Stimulated activated naive CD4-positive, alpha-beta T cell (primary cell): Measurements from ENCODE around the gene BMP8A.
"Not testable (repeated sequence)": the region's sequence is repeated elsewhere in the genome, so short reads cannot be mapped to it uniquely, and the experiment has no call there.

ENCODE experiments used
- DNase-seq, 6 experiments: peaks; one replicate each; lab custom pipeline; 2025; lab: John Stamatoyannopoulos, UW

Gene BMP8A, protein sequence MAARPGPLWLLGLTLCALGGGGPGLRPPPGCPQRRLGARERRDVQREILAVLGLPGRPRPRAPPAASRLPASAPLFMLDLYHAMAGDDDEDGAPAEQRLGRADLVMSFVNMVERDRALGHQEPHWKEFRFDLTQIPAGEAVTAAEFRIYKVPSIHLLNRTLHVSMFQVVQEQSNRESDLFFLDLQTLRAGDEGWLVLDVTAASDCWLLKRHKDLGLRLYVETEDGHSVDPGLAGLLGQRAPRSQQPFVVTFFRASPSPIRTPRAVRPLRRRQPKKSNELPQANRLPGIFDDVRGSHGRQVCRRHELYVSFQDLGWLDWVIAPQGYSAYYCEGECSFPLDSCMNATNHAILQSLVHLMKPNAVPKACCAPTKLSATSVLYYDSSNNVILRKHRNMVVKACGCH

DNA sequence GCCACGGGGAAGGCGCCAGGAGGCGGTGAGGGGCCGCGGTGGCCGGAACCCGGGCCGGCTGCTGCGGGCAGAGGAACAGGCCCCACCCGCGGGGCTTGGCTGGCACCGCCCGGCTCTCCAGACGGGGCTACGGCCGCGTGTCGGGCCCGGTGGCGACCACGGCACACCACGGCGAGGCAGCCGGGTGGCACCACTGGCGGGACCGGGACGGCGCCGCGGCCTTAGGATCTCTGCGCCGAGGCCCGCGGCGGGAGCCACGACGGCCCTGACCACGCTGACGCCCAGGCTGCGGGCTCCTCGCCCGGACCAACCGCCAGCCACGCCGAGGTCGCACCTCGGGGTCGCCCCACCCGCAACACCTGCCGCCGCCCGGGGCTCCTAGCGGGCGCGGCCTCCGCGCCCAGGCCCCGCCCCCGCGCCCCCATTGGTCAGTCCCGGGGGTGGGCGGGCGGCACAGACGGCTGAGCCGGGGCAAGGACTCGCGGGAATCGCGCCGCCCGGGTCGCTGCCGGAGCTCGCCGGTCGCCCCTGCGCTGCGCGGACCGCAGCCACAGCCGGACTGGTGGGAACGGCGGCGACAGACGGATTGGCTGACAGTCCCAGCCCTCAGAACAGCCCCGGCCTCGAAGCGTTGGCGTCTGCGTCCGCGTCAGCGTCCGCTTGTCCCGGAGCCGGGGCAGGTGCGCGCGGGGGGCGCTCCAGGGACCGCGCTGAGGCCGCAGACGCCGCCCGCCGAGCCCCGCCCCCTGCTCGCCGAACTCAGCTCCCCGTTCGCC is at the start of gene BMP8A:
Gene BMP8A, plus strand, starts transcription at position 491 of the 776 bp plus-strand sequence. CDS start 356 bp downstream, outside the sequence.
- DNase-seq, result peak; percentile 37 to 71 (median 70)

DNA sequence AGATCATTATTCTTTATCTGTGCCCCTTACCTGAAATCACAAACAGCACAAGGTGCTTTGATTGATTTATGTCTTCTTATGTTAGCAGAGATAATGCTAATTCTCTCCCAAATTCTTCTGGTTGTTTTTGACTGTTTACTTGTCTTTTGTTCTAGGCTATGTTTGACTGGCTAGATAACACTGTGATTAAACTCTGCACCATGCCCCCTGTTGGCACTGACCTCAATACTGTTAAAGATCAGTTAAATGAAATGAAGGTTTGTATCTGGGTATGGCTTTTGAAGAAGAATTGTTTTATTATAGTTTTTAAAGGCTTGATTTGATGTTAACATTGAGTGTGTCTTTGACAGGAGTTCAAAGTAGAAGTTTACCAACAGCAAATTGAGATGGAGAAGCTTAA is 49.6 kb upstream of the BMP8A start:
- no peak for DNase-seq

DNA sequence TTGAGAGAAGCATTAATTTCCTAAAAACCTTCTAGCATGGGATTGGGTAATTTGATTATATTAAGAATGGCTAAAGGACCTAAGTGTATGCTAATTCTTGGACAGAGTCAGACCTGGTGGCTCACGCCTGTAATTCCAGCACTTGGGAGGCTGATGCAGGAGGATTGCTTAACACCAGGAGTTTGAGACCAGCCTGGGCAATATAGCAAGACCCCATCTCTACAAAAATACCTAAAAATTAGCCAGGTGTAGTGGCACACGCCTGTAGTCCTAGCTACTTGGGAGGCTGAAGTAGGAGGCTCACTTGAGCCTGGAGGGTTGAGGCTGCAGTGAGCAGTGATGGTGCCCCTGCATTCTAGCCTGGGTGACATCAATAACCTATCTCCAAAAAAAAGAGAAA is 45.9 kb upstream of the BMP8A start:
- no peak for DNase-seq

DNA sequence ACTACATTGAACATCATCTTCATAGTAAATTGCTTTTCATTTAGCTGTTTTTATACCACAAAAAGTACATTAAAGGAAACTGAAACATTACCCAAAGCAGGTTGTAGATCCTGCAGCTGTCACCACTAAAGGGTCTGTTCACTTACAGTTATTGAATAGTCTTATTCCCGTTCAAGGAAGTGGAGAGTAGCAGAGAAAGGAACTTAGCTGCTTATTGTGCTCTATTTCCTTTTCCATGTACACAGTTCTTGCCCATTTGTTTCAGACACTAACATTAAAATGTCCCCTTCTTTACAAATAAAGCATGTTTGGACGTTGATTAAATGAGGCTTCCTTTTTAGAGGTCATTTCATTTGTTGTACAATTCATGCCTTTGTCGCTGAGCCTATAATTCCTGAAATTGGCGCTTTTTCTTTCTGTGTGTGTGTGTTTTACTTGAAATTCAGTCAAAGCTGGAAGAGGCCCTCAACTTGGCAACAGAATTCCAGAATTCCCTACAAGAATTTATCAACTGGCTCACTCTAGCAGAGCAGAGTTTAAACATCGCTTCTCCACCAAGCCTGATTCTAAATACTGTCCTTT is 44.4 kb upstream of the BMP8A start:
- DNase-seq, result no peak

DNA sequence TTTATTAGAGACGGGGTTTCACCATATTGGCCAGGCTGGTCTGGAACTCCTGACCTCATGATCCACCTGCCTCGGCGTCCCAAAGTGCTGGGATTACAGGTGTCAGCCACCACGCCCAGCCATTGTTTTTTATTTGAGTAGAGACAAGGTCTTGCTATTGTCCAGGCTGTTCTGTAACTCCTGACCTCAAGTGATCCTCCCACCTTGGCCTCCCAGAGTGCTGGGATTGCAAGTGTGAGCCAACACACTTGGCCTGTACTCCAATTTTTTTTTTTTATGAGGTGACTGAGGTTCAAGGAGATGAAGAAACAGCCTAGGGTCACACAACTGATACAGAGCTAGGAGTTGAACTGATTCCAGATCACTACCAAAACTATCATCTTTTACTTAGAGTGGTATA is 41.4 kb upstream of the BMP8A start:
- not testable (repeated sequence) for DNase-seq

DNA sequence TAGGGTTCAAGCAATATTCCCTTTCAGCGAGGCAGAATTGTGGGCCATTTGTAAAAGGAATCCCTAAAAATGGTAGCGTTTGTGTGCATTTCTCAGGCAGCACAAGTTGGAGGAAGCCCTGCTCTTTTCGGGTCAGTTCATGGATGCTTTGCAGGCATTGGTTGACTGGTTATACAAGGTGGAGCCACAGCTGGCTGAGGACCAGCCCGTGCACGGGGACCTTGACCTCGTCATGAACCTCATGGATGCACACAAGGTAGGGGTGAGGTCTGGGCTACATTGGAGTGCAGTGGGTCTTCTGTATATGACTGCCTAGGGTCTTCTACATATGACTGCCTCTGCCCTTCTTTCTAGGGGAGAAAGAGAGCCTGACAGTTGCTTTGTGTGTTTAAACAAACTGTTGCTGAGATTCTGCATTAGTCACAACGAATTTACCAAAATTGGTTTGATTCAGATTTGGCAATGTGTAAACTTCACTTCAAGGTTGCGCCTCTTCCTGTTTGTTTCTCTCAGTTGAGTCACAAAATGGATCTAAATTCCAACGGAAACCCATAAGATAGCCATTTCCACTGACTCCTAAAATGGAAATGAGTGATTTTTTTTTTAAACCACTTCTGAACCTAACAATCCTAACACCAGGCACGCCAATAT is 40.4 kb upstream of the BMP8A start:
- DNase-seq, result no peak

DNA sequence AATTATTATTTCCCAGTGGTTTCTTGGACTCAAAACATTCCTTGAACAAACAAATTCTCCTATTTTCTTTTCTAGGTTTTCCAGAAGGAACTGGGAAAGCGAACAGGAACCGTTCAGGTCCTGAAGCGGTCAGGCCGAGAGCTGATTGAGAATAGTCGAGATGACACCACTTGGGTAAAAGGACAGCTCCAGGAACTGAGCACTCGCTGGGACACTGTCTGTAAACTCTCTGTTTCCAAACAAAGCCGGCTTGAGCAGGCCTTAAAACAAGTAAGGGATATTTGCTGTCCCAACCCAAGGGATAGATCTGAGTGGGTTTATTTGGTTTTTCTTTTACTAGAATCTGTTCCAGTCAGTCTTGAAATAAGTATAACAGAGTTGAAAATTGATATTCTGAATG is 39.4 kb upstream of the BMP8A start:
- no peak for DNase-seq

DNA sequence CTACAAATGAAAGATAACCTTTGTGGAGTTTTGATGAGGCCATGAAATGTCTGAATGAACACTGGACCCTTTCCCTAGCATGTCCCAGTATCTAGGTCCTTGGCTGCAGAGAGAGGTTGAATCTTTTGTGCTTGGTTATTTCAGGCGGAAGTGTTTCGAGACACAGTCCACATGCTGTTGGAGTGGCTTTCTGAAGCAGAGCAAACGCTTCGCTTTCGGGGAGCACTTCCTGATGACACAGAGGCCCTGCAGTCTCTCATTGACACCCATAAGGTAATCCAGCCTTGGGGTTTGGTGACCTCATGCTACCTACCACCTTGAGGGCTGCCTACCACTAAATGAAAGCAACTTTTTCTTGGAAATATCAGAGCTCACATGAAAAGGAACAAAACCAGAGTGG is 38.9 kb upstream of the BMP8A start:
- DNase-seq, result no peak

DNA sequence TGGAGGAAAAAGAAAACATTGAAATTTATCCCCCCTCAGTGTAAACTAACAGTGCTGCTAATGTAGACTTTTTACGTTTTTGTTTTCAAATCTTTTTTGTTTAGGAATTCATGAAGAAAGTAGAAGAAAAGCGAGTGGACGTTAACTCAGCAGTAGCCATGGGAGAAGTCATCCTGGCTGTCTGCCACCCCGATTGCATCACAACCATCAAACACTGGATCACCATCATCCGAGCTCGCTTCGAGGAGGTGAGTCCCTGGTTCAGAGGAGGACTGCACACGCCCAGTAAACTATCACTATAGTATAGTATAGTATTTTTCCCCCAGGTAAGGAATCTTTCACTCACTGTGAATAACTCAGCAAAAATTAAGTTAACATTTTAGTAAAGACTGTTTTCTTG is 37.8 kb upstream of the BMP8A start:
- no peak for DNase-seq

DNA sequence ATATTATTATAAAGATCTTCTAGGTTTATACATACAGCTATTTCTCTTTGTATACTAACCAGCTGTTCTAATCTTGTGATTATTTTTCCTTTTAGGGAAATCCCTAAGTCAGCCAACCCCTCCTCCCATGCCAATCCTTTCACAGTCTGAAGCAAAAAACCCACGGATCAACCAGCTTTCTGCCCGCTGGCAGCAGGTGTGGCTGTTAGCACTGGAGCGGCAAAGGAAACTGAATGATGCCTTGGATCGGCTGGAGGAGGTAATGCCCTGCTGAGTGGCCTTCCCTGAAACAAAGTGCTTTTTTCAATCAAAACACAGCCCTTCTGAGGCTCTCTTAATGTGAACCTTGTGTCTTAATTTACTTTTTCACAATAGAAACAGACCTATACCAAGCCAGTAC is 32.4 kb upstream of the BMP8A start:
- no peak for DNase-seq

DNA sequence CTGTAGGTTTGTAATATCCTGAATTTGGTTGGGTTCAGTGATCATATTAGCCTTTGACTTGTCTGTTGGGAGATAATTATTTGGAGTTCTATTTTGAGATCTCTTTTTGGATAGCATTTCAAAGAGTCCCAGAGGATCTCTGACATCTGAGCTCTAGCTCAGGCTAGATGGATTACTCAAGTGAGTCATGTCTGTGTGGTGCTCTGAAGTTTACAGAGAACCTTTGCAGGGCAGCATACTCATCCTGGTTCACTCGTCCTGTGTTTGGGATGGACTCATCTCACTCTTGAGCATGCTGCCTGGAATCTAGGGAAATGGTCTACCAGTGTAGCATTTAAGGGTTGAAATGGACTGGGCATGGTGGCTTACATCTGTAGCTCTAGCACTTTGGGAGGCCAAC is 29.4 kb upstream of the BMP8A start:
- DNase-seq, result no peak

DNA sequence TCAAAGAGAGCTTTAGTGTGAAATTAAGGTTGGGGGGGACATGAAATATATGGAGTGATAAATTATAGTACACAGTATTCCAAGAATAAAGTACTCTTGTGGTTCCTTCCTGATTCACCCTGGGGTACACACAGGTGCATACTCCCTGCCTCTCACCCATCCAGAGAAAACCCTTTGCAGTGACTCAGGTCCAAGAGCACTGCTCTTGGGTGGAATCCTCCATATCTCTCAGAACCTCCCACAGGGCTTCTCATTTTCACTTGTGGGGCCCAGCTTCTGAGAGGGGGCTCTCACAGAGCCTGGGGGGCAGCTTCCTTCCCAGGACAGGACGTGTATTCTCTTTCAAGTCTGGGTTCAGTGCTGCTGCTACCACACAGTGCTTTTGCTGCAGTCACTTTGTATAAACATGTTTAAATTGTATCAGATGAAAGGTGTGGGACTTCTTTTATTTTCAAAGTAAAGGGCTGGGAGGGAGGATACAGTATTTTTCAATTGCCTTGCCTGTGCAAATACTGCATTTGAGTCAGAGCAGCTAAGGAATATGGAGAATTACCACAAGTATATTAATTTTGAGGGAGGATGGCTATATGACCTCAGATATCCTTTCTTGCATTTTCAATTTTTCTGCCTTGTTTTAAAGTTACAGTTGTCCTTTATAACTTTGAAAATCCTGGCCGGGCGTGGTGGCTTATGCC is 24.9 kb upstream of the BMP8A start:
- no peak for DNase-seq

DNA sequence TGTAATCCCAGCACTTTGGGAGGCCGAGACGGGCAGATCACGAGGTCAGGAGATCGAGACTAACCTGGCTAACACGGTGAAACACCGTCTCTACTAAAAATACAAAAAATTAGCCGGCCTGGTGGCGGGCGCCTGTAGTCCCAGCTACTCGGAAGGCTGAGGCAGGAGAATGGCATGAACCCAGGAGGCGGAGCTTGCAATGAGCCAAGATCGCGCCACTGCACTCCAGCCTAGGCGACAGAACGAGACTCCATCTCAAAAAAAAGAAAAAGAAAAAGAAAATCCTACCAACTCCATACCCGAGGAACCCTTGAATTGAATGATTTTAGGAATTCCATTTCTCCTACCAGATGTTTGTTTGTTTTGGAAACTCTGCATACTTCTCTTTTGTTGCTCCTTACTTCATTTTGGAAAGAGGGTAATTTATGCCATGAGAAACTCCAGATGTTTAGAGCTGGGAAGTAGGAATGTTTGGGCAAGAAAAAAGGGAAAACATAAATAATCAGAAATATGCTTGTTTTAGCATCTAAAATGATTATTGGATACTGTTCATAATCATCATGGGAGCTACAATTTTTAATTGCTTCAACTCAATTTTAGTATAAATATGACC is 24.2 kb upstream of the BMP8A start:
- not testable (repeated sequence) for DNase-seq

DNA sequence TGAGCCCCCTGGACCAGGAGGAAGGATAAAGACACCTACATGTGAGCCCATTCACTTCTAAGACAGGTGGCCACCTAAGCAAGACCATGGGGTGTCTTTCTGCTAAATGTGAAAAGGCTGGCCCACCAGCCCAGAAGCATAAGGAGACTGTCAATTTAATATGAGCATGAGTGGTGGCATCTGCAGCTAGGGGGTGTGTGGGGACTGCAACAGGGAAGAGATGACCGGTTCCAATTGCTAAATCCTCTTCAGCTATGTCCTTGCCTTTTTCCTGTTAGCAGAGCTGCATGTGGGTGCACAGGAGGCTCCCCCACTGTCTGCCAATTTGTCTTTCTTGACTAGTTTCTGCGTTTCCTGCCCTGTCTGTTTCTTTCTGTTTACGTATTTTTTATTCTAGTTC is 22.3 kb upstream of the BMP8A start:
- no peak for DNase-seq

DNA sequence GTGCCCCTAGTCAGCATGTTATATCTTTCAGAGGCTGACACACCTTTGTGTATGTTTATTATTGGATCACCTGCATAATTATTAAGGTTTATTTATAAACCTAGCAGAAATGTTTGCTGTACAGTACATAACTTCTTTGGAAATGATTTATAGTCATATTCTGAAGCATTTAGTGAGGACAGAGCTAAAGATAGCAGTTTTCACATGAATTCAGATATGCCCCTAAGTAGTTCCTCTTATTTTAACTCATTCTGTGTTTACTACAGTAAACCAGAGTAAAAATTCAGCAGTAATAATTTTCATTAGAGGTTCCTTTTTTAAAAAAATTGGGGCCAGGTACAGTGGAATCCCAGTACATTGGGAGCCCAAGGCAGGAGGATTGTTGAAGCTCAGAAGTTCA is 21.4 kb upstream of the BMP8A start:
- DNase-seq, result no peak

DNA sequence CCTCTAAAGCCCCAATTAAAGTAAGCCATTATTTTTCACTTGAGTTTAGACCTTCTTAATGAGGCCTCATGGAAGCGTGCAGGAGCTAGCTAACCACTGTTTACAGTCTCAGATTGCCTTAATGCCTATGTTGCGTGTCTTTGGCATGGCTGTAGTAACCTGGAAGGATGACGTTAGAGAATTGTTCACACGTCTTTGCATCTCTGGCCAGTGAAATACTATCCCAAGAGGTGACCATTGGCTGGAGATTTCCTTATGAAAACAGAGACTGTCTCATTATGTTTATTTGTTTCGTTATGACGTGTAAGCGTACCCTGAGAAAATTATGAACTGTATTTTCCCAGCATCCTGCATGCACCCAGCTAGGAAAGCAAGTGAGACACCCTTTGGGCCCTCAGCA is 18.6 kb upstream of the BMP8A start:
- no peak for DNase-seq

DNA sequence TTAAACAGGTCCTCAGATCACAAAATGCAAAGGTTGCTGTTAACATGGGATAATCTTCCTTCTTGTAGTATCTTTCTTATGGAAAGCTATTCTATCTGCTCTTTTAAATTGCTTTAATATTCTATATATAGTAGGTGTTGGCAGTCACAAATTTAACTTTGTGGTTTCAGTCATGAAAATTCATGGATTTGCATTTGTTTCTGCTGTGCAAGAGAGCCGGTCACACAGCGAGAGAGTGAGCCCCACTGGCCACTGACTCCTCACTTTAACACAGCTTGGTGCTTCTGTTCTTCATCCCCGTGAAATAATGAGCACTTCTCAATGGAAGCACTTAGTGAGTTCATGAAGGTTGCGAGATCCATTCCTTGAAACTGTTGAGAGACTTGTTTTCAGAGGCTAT is 18.1 kb upstream of the BMP8A start:
- DNase-seq, result no peak

DNA sequence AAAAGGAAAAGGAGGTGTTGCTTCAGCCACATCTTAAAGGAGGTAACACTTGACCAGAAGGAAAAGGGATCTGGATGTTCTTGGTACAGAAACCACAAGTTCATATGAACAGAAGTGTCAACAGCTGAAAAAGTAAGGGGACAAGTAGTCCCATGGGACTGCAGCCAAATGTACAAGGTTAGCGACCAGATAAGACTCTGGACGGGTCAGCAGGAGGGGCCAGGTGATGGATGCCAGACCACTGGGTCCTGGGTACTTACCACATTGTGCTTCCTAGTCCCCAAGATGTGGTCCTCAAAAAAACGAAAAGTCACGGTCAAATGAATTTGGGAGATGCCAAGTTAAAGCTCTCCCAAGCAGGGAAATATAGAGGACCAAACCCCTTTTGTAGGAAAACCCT is 16.6 kb upstream of the BMP8A start:
- DNase-seq, result no peak

DNA sequence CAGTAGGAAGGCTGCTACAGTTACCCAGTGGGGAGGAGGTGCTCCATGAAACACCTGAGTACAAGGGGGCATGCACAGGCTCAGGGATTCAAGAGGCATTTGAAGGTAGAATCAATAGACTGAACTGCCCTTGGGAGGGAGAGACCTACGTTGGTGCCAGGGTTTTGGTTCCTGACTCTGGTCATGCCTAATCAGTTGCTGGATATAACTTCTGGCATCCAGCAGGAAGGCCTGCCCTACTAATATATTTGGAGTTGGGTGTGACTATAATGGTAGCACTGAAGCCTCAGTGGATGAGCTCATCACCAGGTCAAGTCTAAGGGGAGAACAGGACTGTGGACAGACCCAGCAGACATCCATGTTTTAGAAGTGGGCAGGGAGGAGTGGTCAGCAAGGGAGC is 15.9 kb upstream of the BMP8A start:
- not testable (repeated sequence) for DNase-seq

DNA sequence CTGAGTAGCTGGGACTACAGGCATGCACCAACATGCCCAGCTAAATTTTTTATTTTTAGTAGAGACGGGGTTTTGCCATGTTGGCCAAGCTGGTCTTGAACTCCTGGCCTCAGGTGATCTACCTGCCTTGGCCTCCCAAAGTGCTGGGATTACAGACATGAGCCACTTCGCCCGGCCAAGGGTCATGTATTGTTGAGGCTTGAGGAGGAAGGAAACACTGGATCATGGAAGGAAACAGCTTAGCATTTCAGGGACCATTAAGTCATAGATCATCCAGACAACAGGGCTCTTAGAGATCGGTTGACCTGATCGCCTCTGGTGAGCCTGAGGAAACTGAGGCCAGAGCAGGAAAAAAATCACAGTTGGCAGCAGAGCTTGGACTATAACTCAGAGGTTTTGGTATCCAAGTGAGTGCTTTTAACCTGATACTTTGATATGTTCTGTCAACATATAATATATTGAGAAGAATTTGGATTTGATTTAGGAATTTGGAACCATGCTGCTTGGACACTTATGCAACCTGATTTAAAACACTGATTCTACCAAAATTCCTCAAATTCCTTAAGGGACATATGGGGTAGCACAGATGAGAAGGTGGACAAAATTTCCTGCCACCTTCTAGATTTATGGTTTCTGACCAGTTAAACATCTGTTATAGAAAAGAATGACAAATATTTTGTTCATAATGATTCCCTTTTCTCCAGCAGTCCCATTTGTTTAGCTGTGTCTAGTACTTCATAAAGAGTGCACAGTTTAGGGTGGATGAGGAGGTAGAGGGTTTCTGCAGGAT is 13.1 kb upstream of the BMP8A start:
- no peak for DNase-seq

DNA sequence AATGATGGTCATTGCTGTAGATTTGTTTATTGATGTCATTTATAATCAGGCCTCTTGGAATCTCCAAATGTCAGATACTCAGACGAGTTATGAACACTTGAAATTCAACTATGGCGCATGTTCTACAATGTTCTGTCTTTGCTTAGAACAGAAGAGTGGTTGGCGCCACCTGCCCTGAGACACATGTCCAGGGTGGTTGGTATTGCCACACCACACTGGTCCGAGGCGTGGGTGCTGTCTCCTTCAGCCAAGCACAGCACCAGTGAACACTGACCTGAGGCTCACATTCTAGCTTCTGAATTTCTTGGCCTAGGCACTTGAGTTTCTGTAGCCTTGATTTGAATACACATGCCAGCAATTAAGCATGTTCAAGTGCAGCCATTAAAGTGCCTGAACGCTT is 10.1 kb upstream of the BMP8A start:
- DNase-seq, result no peak
